Fibroblast of lung (primary cell): ENCODE data around the gene KCNMA1. TPM values are rescaled to one million over a fixed set of nuclear protein-coding genes. Genes with fewer than 3 reads are reported as not detected.

Experiments used
- DNase-seq, 2 donors: peaks; one replicate each; pipeline versions ENCODE4 v3.0.0 to v3.0.0-alpha.2; 2010; ENCODE audit warnings: low read depth in 2 of 2
- H2AFZ ChIP-seq: 2 replicates; pipeline ENCODE4 v1.5.1; 2012; ENCODE audit warnings: low read length, control low read depth, inconsistent platforms
- H3K27ac ChIP-seq: 2 replicates; pipeline ENCODE4 v1.5.1; 2011; ENCODE audit warnings: low read length, control low read depth; ENCODE audit not compliant: insufficient read depth
- H3K27me3 ChIP-seq: 2 replicates; pipeline ENCODE4 v1.5.1; 2011; ENCODE audit warnings: mild to moderate bottlenecking, low read length; ENCODE audit not compliant: control insufficient read depth, insufficient read depth
- H3K36me3 ChIP-seq: 2 replicates; pipeline ENCODE4 v1.5.1; 2011; ENCODE audit warnings: low read length; ENCODE audit not compliant: control insufficient read depth, insufficient read depth
- H3K4me1 ChIP-seq: 2 replicates; pipeline ENCODE4 v1.5.1; 2011; ENCODE audit warnings: low read length; ENCODE audit not compliant: control insufficient read depth, insufficient read depth; ENCODE audit errors: extremely low read depth
- H3K4me2 ChIP-seq: 2 replicates; pipeline ENCODE4 v1.5.1; 2011; ENCODE audit warnings: low read length, control low read depth; ENCODE audit not compliant: insufficient read depth; ENCODE audit errors: extremely low read depth
- H3K4me3 ChIP-seq, 4 experiments: fragments of 200-600 bp in 1 of 4; sonication (generic) in 1 of 4; replicated peaks in 1 of 4; 2 replicates each; pipeline ENCODE4 v1.5.1; 2011 to 2016; ENCODE audit warnings: low read length in 4 of 4, low read depth in 3 of 4, mild to moderate bottlenecking in 3 of 4, control low read depth in 2 of 4, inconsistent platforms in 1 of 4, mixed read lengths in 1 of 4; ENCODE audit not compliant: insufficient read depth in 1 of 4; ENCODE audit errors: control extremely low read depth in 1 of 4
- H3K79me2 ChIP-seq: 2 replicates; pipeline ENCODE4 v1.5.1; 2012; ENCODE audit warnings: mild to moderate bottlenecking, low read length, inconsistent platforms; ENCODE audit not compliant: control insufficient read depth, insufficient read depth
- H3K9ac ChIP-seq: 2 replicates; pipeline ENCODE4 v1.5.1; 2011; ENCODE audit warnings: mild to moderate bottlenecking, low read length, control low read depth; ENCODE audit not compliant: insufficient read depth
- H3K9me3 ChIP-seq: 2 replicates; pipeline ENCODE4 v1.5.1; 2012; ENCODE audit warnings: low read depth, low read length; ENCODE audit not compliant: control insufficient read depth, insufficient read depth
- H4K20me1 ChIP-seq: 2 replicates; pipeline ENCODE4 v1.5.1; 2011; ENCODE audit warnings: low read length; ENCODE audit not compliant: control insufficient read depth, insufficient read depth; ENCODE audit errors: extremely low read depth
- EZH2 ChIP-seq: IDR thresholded peaks from 2 replicates; pipeline ENCODE4 v1.5.1; 2012; ENCODE audit warnings: low read length, control low read depth, mild to moderate bottlenecking; ENCODE audit errors: missing control alignments
- polyA plus RNA-seq, 2 donors: library from polyadenylated mRNA; depleted of rRNA in 1 of 2; stranded (reverse) in 1 of 2; unstranded in 1 of 2; fragments of >200 nt; gene quantifications; 2 replicates each; pipeline ENCODE4 v1.2.1, GENCODE V29; 2011 to 2012; ENCODE audit warnings: missing spikeins in 1 of 2
- total RNA-seq: library from RNA; depleted of rRNA; stranded (reverse); fragments of >200 nt; gene quantifications from 2 replicates; pipeline ENCODE4 v1.2.1, GENCODE V29; 2014
- TF ChIP-seq, protein P1 (sequence below), 2 donors: IDR thresholded peaks in 1 of 2; conservative IDR thresholded peaks in 1 of 2; 1 replicate in 1 of 2; 2 replicates in 1 of 2; pipeline ENCODE4 v1.5.1; 2011 to 2012; ENCODE audit warnings: low read length in 2 of 2, control low read depth in 1 of 2, inconsistent platforms in 1 of 2, low read depth in 1 of 2, mild to moderate bottlenecking in 1 of 2

The KCNMA1 gene
- total and polyA plus RNA-seq, 2 donors (not counting 1 experiment from before 2014, with no cell fraction given) = 31.0 to 138 TPM

GRCh38 chr10:77077316-77077945 lies 560.2 kb downstream of the KCNMA1 start:
- no peaks in the 10 kb centered on the region for H4K20me1 ChIP-seq
- no peak for TF ChIP-seq EZH2
- H3K9me3 ChIP-seq = no peaks in the 10 kb centered on the region
- H3K36me3 ChIP-seq = no peaks in the 10 kb centered on the region
- DNase-seq = no peak
- H3K4me2 ChIP-seq = no peak overlapping the region
- H3K79me2 ChIP-seq = no peaks in the 10 kb centered on the region
- H3K27ac ChIP-seq = no peak overlapping the region
- no peak overlapping the region for H3K4me3 ChIP-seq
- no peak overlapping the region for H3K9ac ChIP-seq
- no peaks in the 10 kb centered on the region for H3K4me1 ChIP-seq
- no peaks in the 10 kb centered on the region for H3K27me3 ChIP-seq
- no peak overlapping the region for H2AFZ ChIP-seq

DNA sequence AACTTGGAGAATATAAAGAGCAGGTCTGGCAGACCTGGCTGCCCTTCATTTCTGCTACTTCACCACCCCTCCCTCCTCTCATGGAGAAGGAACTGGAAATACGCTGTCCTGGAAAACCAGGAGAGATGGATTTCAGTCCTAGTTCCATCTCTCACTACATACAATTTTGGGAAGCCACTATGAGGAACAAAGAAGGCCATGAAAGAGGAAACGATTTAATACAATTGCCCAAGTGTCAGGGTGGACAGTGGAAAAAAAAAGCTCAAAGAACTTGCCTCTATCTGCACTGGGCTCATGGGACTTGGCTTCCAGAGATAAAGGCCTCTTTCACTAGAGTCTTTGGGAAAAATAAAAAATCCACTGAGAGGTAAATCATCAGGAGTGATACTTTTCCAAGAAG lies 561.7 kb downstream of the KCNMA1 start:
- no peak overlapping the region for H3K4me3 ChIP-seq
- H3K27me3 ChIP-seq = no peaks in the 10 kb centered on the region
- H4K20me1 ChIP-seq = no peaks in the 10 kb centered on the region
- H3K79me2 ChIP-seq = no peaks in the 10 kb centered on the region
- peaks cover 2% of the 10 kb centered on the region for H3K36me3 ChIP-seq
- no peak for DNase-seq
- TF ChIP-seq, protein P1, sequence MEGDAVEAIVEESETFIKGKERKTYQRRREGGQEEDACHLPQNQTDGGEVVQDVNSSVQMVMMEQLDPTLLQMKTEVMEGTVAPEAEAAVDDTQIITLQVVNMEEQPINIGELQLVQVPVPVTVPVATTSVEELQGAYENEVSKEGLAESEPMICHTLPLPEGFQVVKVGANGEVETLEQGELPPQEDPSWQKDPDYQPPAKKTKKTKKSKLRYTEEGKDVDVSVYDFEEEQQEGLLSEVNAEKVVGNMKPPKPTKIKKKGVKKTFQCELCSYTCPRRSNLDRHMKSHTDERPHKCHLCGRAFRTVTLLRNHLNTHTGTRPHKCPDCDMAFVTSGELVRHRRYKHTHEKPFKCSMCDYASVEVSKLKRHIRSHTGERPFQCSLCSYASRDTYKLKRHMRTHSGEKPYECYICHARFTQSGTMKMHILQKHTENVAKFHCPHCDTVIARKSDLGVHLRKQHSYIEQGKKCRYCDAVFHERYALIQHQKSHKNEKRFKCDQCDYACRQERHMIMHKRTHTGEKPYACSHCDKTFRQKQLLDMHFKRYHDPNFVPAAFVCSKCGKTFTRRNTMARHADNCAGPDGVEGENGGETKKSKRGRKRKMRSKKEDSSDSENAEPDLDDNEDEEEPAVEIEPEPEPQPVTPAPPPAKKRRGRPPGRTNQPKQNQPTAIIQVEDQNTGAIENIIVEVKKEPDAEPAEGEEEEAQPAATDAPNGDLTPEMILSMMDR (conservative IDR thresholded peaks at IDR 0.05 in 1 of 2, IDR thresholded peaks at IDR 0.05 in 1 of 2; ENCODE audit: low read depth in 1 of 2, low read length in 2 of 2) = no peak
- no peak for TF ChIP-seq EZH2
- H3K9me3 ChIP-seq = no peaks in the 10 kb centered on the region
- no peak overlapping the region for H2AFZ ChIP-seq
- H3K9ac ChIP-seq = no peak overlapping the region
- H3K4me2 ChIP-seq = no peak overlapping the region
- no peak overlapping the region for H3K27ac ChIP-seq
- H3K4me1 ChIP-seq = no peaks in the 10 kb centered on the region

GRCh38 chr10:77074104-77074624 lies 563.4 kb downstream of the KCNMA1 start:
- Histone ChIP-seq H3K27me3 (no peaks in the 10 kb centered on the region), H3K9ac (no peak overlapping the region), H3K4me2 (no peak overlapping the region), H3K4me1 (no peaks in the 10 kb centered on the region), H3K4me3 (no peak overlapping the region), H3K79me2 (no peaks in the 10 kb centered on the region), H3K9me3 (no peaks in the 10 kb centered on the region), H4K20me1 (no peaks in the 10 kb centered on the region), H3K36me3 (peaks cover 2% of the 10 kb centered on the region), H3K27ac (no peak overlapping the region), H2AFZ (no peak overlapping the region)
- no peak for DNase-seq
- TF ChIP-seq, protein P1 (conservative IDR thresholded peaks at IDR 0.05 in 1 of 2, IDR thresholded peaks at IDR 0.05 in 1 of 2; ENCODE audit: low read depth in 1 of 2, low read length in 2 of 2) = no peak
- TF ChIP-seq EZH2 = no peak
